OCI-LY1 (cell line): ENCODE measurements around the gene SLC9A9.

Experiments
- EZH2 ChIP-seq: fragments of 200-600 bp; sonication (generic), shearing (Covaris generic); IDR thresholded peaks from 2 replicates; pipeline ENCODE4 v1.8.0; 2017; ENCODE audit warnings: borderline replicate concordance, mixed run types, mild to moderate bottlenecking, antibody characterized with exemption, low read length, moderate library complexity, mixed read lengths
- TF ChIP-seq, protein P1 (sequence below): fragments of 200-600 bp; sonication (generic), shearing (Covaris generic); IDR thresholded peaks from 2 replicates; pipeline ENCODE4 v1.5.1; 2017; ENCODE audit warnings: mild to moderate bottlenecking, antibody characterized with exemption, low read length, moderate library complexity, mixed read lengths

DNA sequence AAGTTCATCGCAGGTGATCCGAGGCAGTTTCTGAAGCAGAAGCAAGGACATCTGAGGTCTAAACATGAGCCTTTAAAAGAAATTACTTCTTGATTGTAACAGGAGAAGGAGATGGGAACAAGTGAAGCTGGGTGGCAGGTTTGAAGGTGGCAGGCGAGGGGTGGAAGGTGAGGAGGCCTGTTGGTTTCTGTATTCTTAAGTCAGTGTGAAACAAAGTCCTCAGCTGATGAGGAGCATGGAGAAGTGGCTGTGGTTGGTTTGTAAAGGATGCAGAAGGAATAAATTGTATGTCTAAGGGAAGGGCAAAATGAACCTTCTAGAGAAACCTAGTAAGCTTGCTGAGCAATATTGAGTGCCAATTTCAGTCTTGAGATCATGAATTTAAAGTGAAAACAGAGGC is 429.9 kb downstream of the SLC9A9 start:
- TF ChIP-seq, protein P1, sequence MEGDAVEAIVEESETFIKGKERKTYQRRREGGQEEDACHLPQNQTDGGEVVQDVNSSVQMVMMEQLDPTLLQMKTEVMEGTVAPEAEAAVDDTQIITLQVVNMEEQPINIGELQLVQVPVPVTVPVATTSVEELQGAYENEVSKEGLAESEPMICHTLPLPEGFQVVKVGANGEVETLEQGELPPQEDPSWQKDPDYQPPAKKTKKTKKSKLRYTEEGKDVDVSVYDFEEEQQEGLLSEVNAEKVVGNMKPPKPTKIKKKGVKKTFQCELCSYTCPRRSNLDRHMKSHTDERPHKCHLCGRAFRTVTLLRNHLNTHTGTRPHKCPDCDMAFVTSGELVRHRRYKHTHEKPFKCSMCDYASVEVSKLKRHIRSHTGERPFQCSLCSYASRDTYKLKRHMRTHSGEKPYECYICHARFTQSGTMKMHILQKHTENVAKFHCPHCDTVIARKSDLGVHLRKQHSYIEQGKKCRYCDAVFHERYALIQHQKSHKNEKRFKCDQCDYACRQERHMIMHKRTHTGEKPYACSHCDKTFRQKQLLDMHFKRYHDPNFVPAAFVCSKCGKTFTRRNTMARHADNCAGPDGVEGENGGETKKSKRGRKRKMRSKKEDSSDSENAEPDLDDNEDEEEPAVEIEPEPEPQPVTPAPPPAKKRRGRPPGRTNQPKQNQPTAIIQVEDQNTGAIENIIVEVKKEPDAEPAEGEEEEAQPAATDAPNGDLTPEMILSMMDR: no peak
- no peak for TF ChIP-seq EZH2
